H1 (cell line): ENCODE data around the gene CFDP1. TPM values are rescaled to one million over a fixed set of nuclear protein-coding genes. Genes with fewer than 3 reads are reported as not detected.

Source experiments
- CTCF ChIA-PET: fragments of 300-600 bp; sonication (Branson Sonifier 250); formaldehyde crosslinking; loops from one replicate; lab custom pipeline; 2021; ENCODE audit not compliant: partially characterized antibody; lab: Charles Lee
- POLR2A ChIA-PET: fragments of 300-600 bp; sonication (Branson Sonifier 250); formaldehyde crosslinking; loops from one replicate; lab custom pipeline; 2021; ENCODE audit warnings: inconsistent platforms; ENCODE audit not compliant: partially characterized antibody; lab: Charles Lee
- DNase-seq, 2 experiments: peaks; one replicate each; pipeline versions ENCODE4 v3.0.0 to v3.0.0-alpha.2; 2010 to 2022; ENCODE audit warnings: low spot score in 2 of 2, low read depth in 1 of 2, mixed read lengths in 1 of 2
- FAIRE-seq: peaks from 2 replicates; lab custom pipeline; 2011; peaks lifted over from hg19 to GRCh38; lab: Jason Lieb, UNC
- H2AFZ ChIP-seq: 2 replicates; pipeline ENCODE4 v1.8.1; 2012; ENCODE audit warnings: low read length, inconsistent platforms
- H2AK5ac ChIP-seq: 2 replicates; pipeline ENCODE4 v1.6.1; 2013; ENCODE audit warnings: low read depth, low read length
- H2BK120ac ChIP-seq: replicated peaks from 2 replicates; pipeline ENCODE3; 2013; ENCODE audit warnings: low read depth, low read length, inconsistent platforms
- H2BK12ac ChIP-seq: 2 replicates; pipeline ENCODE4 v1.6.1; 2013; ENCODE audit warnings: low read depth, low read length
- H2BK15ac ChIP-seq: 2 replicates; pipeline ENCODE4 v1.6.1; 2013; ENCODE audit warnings: low read length
- H2BK20ac ChIP-seq: 2 replicates; pipeline ENCODE4 v1.6.1; 2013; ENCODE audit warnings: low read length
- H2BK5ac ChIP-seq: 2 replicates; pipeline ENCODE4 v1.6.1; 2013; ENCODE audit warnings: low read depth, low read length
- H3K14ac ChIP-seq: 2 replicates; pipeline ENCODE4 v1.6.1; 2013; ENCODE audit warnings: inconsistent platforms; ENCODE audit not compliant: insufficient read length
- H3K18ac ChIP-seq: 2 replicates; pipeline ENCODE4 v1.6.1; 2013; ENCODE audit warnings: low read length; ENCODE audit errors: extremely low read depth
- H3K23ac ChIP-seq: 2 replicates; pipeline ENCODE4 v1.6.1; 2013; ENCODE audit warnings: inconsistent platforms; ENCODE audit not compliant: insufficient read length
- H3K23me2 ChIP-seq: 2 replicates; pipeline ENCODE4 v1.6.1; 2013; ENCODE audit warnings: low read depth, low read length
- H3K27ac ChIP-seq: 2 replicates; pipeline ENCODE4 v1.6.1; 2011; ENCODE audit warnings: low read depth, low read length, inconsistent platforms
- H3K27me3 ChIP-seq, 4 experiments: replicated peaks in 1 of 4; 1 replicate in 1 of 4; 2 replicates in 3 of 4; pipeline versions ENCODE4 v1.6.1 to v1.8.1; 2011 to 2013; ENCODE audit warnings: low read length in 3 of 4, mild to moderate bottlenecking in 3 of 4, inconsistent platforms in 2 of 4, mixed read lengths in 2 of 4, moderate library complexity in 1 of 4; ENCODE audit not compliant: control insufficient read depth in 3 of 4, insufficient read depth in 3 of 4; ENCODE audit errors: extremely low read depth in 1 of 4
- H3K36me3 ChIP-seq, 4 experiments: 2 replicates each; pipeline versions ENCODE4 v1.6.1 to v1.8.1; 2011 to 2013; ENCODE audit warnings: mild to moderate bottlenecking in 4 of 4, low read length in 3 of 4, moderate library complexity in 2 of 4, control low read depth in 1 of 4, inconsistent platforms in 1 of 4; ENCODE audit not compliant: insufficient read depth in 4 of 4, control insufficient read depth in 2 of 4
- H3K4ac ChIP-seq: replicated peaks from 2 replicates; pipeline ENCODE3; 2013; ENCODE audit warnings: low read length, low read depth, mixed read lengths, inconsistent platforms; ENCODE audit not compliant: insufficient read length
- H3K4me1 ChIP-seq, 4 experiments: replicated peaks in 1 of 4; 1 replicate in 1 of 4; 2 replicates in 3 of 4; pipeline versions ENCODE4 v1.6.1 to v1.8.1; 2011 to 2013; ENCODE audit warnings: low read length in 3 of 4, inconsistent platforms in 2 of 4, mixed read lengths in 1 of 4; ENCODE audit not compliant: insufficient read depth in 4 of 4, control insufficient read depth in 3 of 4
- H3K4me2 ChIP-seq, 2 experiments: 2 replicates each; pipeline versions ENCODE4 v1.6.1 to v1.8.1; 2011 to 2013; ENCODE audit warnings: low read depth in 2 of 2, low read length in 2 of 2, control low read depth in 1 of 2, inconsistent platforms in 1 of 2, mild to moderate bottlenecking in 1 of 2; ENCODE audit not compliant: insufficient read depth in 1 of 2
- H3K4me3 ChIP-seq, 4 experiments: fragments of 200-600, 300-600 bp in 1 of 4; sonication (generic), shearing (Covaris generic), sonication (Bioruptor Twin) in 1 of 4; 2 replicates each; pipeline versions ENCODE4 v1.5.1 to v1.8.1; 2011 to 2016; ENCODE audit warnings: low read length in 4 of 4, low read depth in 3 of 4, control low read depth in 2 of 4, inconsistent platforms in 2 of 4, mild to moderate bottlenecking in 2 of 4, mixed read lengths in 1 of 4, moderate library complexity in 1 of 4; ENCODE audit not compliant: insufficient read depth in 2 of 4; ENCODE audit errors: extremely low read depth in 1 of 4
- H3K56ac ChIP-seq: replicated peaks from 2 replicates; pipeline ENCODE3; 2013; ENCODE audit warnings: low read depth, mild to moderate bottlenecking, mixed read lengths, low read length, inconsistent platforms; ENCODE audit not compliant: insufficient read length
- H3K79me1 ChIP-seq: 2 replicates; pipeline ENCODE4 v1.6.1; 2013; ENCODE audit warnings: low read depth, low read length, control low read depth
- H3K79me2 ChIP-seq, 2 experiments: 2 replicates each; pipeline versions ENCODE4 v1.6.1 to v1.8.1; 2012 to 2013; ENCODE audit warnings: low read length in 2 of 2, mild to moderate bottlenecking in 2 of 2, inconsistent platforms in 1 of 2; ENCODE audit not compliant: insufficient read depth in 2 of 2, control insufficient read depth in 1 of 2
- H3K9ac ChIP-seq, 4 experiments: replicated peaks in 1 of 4; 1 replicate in 1 of 4; 2 replicates in 3 of 4; pipeline versions ENCODE4 v1.6.1 to v1.8.1; 2011 to 2013; ENCODE audit warnings: low read depth in 3 of 4, low read length in 3 of 4, control low read depth in 2 of 4, mild to moderate bottlenecking in 2 of 4, moderate library complexity in 2 of 4, inconsistent platforms in 1 of 4; ENCODE audit errors: extremely low read depth in 1 of 4
- H3K9me3 ChIP-seq, 2 experiments: 2 replicates each; pipeline versions ENCODE4 v1.6.1 to v1.8.1; 2012 to 2013; ENCODE audit warnings: mild to moderate bottlenecking in 2 of 2, moderate library complexity in 2 of 2, control low read depth in 1 of 2, inconsistent platforms in 1 of 2, low read depth in 1 of 2, low read length in 1 of 2, mixed read lengths in 1 of 2; ENCODE audit not compliant: insufficient read depth in 2 of 2
- H4K20me1 ChIP-seq, 2 experiments: replicated peaks in 1 of 2; 2 replicates each; pipeline versions ENCODE3 to v1.8.1; 2011 to 2013; ENCODE audit warnings: inconsistent platforms in 2 of 2, low read length in 2 of 2, mild to moderate bottlenecking in 1 of 2; ENCODE audit not compliant: insufficient read depth in 2 of 2, control insufficient read depth in 1 of 2
- H4K5ac ChIP-seq: 2 replicates; pipeline ENCODE4 v1.6.1; 2013; ENCODE audit warnings: low read length, low read depth, mixed read lengths, inconsistent platforms; ENCODE audit not compliant: insufficient read length
- H4K8ac ChIP-seq: 2 replicates; pipeline ENCODE4 v1.8.0; 2013; ENCODE audit warnings: mild to moderate bottlenecking, moderate library complexity, low read length, inconsistent platforms; ENCODE audit not compliant: insufficient read depth; ENCODE audit errors: extremely low read depth
- H4K91ac ChIP-seq: replicated peaks from 2 replicates; pipeline ENCODE3; 2013; ENCODE audit warnings: low read length, mixed read lengths, inconsistent platforms; ENCODE audit not compliant: insufficient read length
- BCL11A ChIP-seq, 2 experiments: IDR thresholded peaks; one replicate each; pipeline ENCODE4 v1.6.1; 2011; ENCODE audit warnings: low read depth in 2 of 2, low read length in 2 of 2, mild to moderate bottlenecking in 2 of 2
- CTBP2 ChIP-seq: IDR thresholded peaks from 2 replicates; pipeline ENCODE4 v1.7.0; 2011; ENCODE audit warnings: borderline replicate concordance, mild to moderate bottlenecking, moderate library complexity, mixed read lengths, low read length; ENCODE audit not compliant: insufficient read depth, insufficient read length
- FOSL1 ChIP-seq: IDR thresholded peaks from 2 replicates; pipeline ENCODE4 v1.6.1; 2011; ENCODE audit warnings: mild to moderate bottlenecking, low read depth, low read length, moderate library complexity; ENCODE audit not compliant: insufficient read depth
- HDAC2 ChIP-seq, 2 experiments: fragments of 300-600 bp in 1 of 2; sonication (generic) in 1 of 2; IDR thresholded peaks; 2 replicates each; pipeline ENCODE4 v1.6.1; 2011 to 2012; ENCODE audit warnings: low read depth in 2 of 2, low read length in 2 of 2, mild to moderate bottlenecking in 2 of 2, moderate library complexity in 2 of 2, borderline replicate concordance in 1 of 2, inconsistent platforms in 1 of 2
- HDAC6 ChIP-seq: IDR thresholded peaks from one replicate; pipeline ENCODE4 v1.7.1; 2012; ENCODE audit warnings: low read depth, mild to moderate bottlenecking, inconsistent platforms, low read length, moderate library complexity
- POLR2AphosphoS5 ChIP-seq: IDR thresholded peaks from 2 replicates; pipeline ENCODE4 v1.6.1; 2011; ENCODE audit warnings: low read depth, low read length
- RXRA ChIP-seq: IDR thresholded peaks from 2 replicates; pipeline ENCODE4 v1.6.1; 2011; ENCODE audit warnings: low read depth, mild to moderate bottlenecking, low read length, moderate library complexity; ENCODE audit not compliant: insufficient read depth
- SAP30 ChIP-seq: fragments of 300-600 bp; sonication (generic); IDR thresholded peaks from 2 replicates; pipeline ENCODE4 v1.7.1; 2012; ENCODE audit warnings: low read length, moderate library complexity, mild to moderate bottlenecking, inconsistent platforms; ENCODE audit not compliant: insufficient read depth, insufficient replicate concordance
- SIRT6 ChIP-seq: IDR thresholded peaks from one replicate; pipeline ENCODE4 v1.7.1; 2012; ENCODE audit warnings: low read length, inconsistent platforms
- SP2 ChIP-seq: IDR thresholded peaks from 2 replicates; pipeline ENCODE4 v1.6.1; 2012; ENCODE audit warnings: mild to moderate bottlenecking, low read length, inconsistent platforms
- SRF ChIP-seq: IDR thresholded peaks from 2 replicates; pipeline ENCODE4 v1.6.1; 2011; ENCODE audit warnings: mild to moderate bottlenecking, low read depth, low read length, moderate library complexity
- TBP ChIP-seq: IDR thresholded peaks from 2 replicates; pipeline ENCODE4 v1.6.1; 2011; ENCODE audit warnings: low read depth, low read length, improper control_type of control experiment
- TCF12 ChIP-seq: IDR thresholded peaks from 2 replicates; pipeline ENCODE4 v1.6.1; 2011; ENCODE audit warnings: low read depth, mild to moderate bottlenecking, low read length
- TEAD4 ChIP-seq: IDR thresholded peaks from 2 replicates; pipeline ENCODE4 v1.6.1; 2012; ENCODE audit warnings: low read depth, low read length, inconsistent platforms, mixed read lengths
- YY1 ChIP-seq: IDR thresholded peaks from 2 replicates; pipeline ENCODE4 v1.6.1; 2011; ENCODE audit warnings: low read depth, mild to moderate bottlenecking, low read length
- WGBS, 2 experiments: shearing (Covaris generic) in 1 of 2; methylation state at CpG; one replicate each; pipeline versions ENCODE4 v1.1.6 to v1.1.7; 2013 to 2015; ENCODE audit warnings: low lambda C conversion rate in 2 of 2, mixed read lengths in 2 of 2, inconsistent platforms in 1 of 2, low coverage in 1 of 2, missing lambda C conversion rate in 1 of 2; ENCODE audit not compliant: insufficient replicate concordance in 2 of 2, insufficient coverage in 1 of 2, insufficient read length in 1 of 2; ENCODE audit errors: extremely low coverage in 1 of 2, missing lambda C conversion rate in 1 of 2; 5-methylcytosine and 5-hydroxymethylcytosine counted together
- polyA plus RNA-seq, 7 experiments: library from polyadenylated mRNA; depleted of rRNA in 3 of 7; stranded (reverse) in 5 of 7; unstranded in 2 of 7; fragments of >200 nt in 5 of 7; fragments of 200-250 nt in 2 of 7; gene quantifications; 1 replicate in 5 of 7; 2 replicates in 1 of 7; 4 replicates in 1 of 7; pipeline versions ENCODE4 v1.2.1 to v1.2.3, GENCODE V29; 2011 to 2013; ENCODE audit warnings: missing spikeins in 2 of 7, mixed read lengths in 2 of 7
- total RNA-seq: library from RNA; stranded (reverse); fragmentation: NEBNext Ultra II Directional; extraction: Animal tissue kit (Norgen Biotek cat#: 25700); gene quantifications from 2 replicates; pipeline ENCODE4 v1.2.1, GENCODE V29; 2021

CFDP1 gene
- total and polyA plus RNA-seq, 2 of the 8 experiments (the other 6 are each of a cell fraction or from before 2014, with no cell fraction given): 25.5 to 77.3 TPM

DNA sequence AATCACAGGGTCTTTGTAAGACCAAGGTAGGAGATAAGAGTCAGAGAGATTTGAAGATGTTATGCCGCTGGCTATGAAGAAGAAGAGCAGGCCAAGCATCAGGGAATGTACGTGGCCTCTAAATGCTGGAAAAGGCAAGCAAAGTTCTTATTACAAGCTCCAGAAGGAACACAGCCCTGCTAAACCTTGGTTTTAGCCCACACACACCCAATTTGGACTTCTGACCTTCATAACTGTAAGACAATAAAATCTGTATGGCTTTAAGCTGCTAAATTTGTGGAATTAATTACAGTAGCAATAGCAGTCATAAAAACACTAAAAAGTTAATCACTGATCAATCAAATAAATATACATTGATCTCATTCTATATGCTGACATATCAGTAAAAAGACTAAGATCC lies 25.1 kb upstream of the CFDP1 start:
- Histone ChIP-seq H3K9me3 (no peaks in the 10 kb centered on the region), H3K79me1 (peaks cover 11% of the 10 kb centered on the region), H2AK5ac (no peak overlapping the region), H3K23me2 (0 out of 2 replicates have a peak, but pooled peaks cover under 1% of the 10 kb centered on the region), H3K79me2 (peaks cover 15 to 96% of the 10 kb centered on the region in 2 experiments), H4K20me1 (peaks cover 12 to 28% of the 10 kb centered on the region in 2 experiments), H3K4me2 (no peak overlapping the region), H2AFZ (no peak overlapping the region), H2BK20ac (no peak overlapping the region), H3K23ac (no peak overlapping the region), H3K4me3 (no peak overlapping the region), H4K5ac (no peak overlapping the region), H3K27ac (no peak overlapping the region), H4K91ac (no peak overlapping the region), H3K14ac (no peak overlapping the region), H3K27me3 (no peaks in the 10 kb centered on the region), H2BK120ac (no peak overlapping the region), H3K18ac (no peak overlapping the region), H2BK5ac (no peak overlapping the region), H4K8ac (no peak overlapping the region), H3K4me1 (peaks cover 3 to 8% (median 5%) of the 10 kb centered on the region in 4 experiments; a peak in 6 of 7 replicates), H3K9ac (no peak overlapping the region; a peak in 1 of 7 replicates), H2BK12ac (no peak overlapping the region), H3K36me3 (no peaks in the 10 kb centered on the region), H2BK15ac (no peak overlapping the region), H3K56ac (no peak overlapping the region), H3K4ac (no peak overlapping the region)
- no peak for DNase-seq
- FAIRE-seq: no peak
- WGBS, 2 experiments: 94% methylated on average over 2 of the region's 2 CpGs; no CpG with 5 or more reads in 1 of the 2 experiments
- POLR2A ChIA-PET: interaction anchor here (0.5 to 3.7 kb wide), 4 partner anchors 25 to 304 kb away, joined by 3 to 21 read pairs (median 4); partner anchors contain the start of gene CFDP1
- CTCF ChIA-PET: interaction anchor here (0.6 to 2.4 kb wide), 2 partner anchors 8 to 57 kb away, joined by 3 to 5 read pairs; no protein-coding TSS in a partner anchor
- TF ChIP-seq HDAC2 (IDR thresholded peaks at IDR 0.05; ENCODE audit: borderline replicate concordance in 1 of 2, low read depth in 2 of 2, low read length in 2 of 2) (no peak), SAP30 (no peak), RXRA (no peak), SRF (no peak), SIRT6 (no peak), TEAD4 (no peak), CTBP2 (no peak), SP2 (no peak), TBP (no peak), HDAC6 (no peak), YY1 (no peak), BCL11A (IDR thresholded peaks at IDR 0.05; ENCODE audit: low read depth in 2 of 2, low read length in 2 of 2) (no peak), POLR2AphosphoS5 (no peak), TCF12 (no peak), FOSL1 (no peak)
